HCT116 (cell line): Measurements from ENCODE around the gene CBFA2T3.

Experiments used
- CBX3 ChIP-seq: IDR thresholded peaks from 2 replicates; pipeline ENCODE4 v1.6.1; 2012; ENCODE audit warnings: low read depth
- CEBPB ChIP-seq: IDR thresholded peaks from 2 replicates; pipeline ENCODE4 v1.6.1; 2012; ENCODE audit warnings: low read depth
- EZH2 ChIP-seq: fragments of 200-600 bp; sonication (generic); IDR thresholded peaks from 2 replicates; pipeline ENCODE4 v1.6.1; 2017; ENCODE audit warnings: antibody characterized with exemption, mixed run types
- EZH2phosphoT487 ChIP-seq: fragments of 200-600 bp; IDR thresholded peaks from 2 replicates; pipeline ENCODE4 v1.6.1; 2018; ENCODE audit warnings: antibody characterized with exemption, borderline replicate concordance
- POLR2A ChIP-seq: IDR thresholded peaks from 2 replicates; pipeline ENCODE4 v1.7.0; 2011; ENCODE audit warnings: borderline replicate concordance; ENCODE audit not compliant: insufficient read depth, insufficient read length; ENCODE audit errors: extremely low read depth
- POLR2AphosphoS5 ChIP-seq: IDR thresholded peaks from 2 replicates; pipeline ENCODE4 v1.6.1; 2011; ENCODE audit warnings: mild to moderate bottlenecking, low read depth, low read length, moderate library complexity
- RAD21 ChIP-seq: IDR thresholded peaks from 2 replicates; pipeline ENCODE4 v1.6.1; 2012; ENCODE audit warnings: low read depth, mild to moderate bottlenecking
- SRF ChIP-seq: IDR thresholded peaks from 2 replicates; pipeline ENCODE4 v1.6.1; 2012; ENCODE audit warnings: low read depth
- TCF7L2 ChIP-seq: IDR thresholded peaks from 2 replicates; pipeline ENCODE4 v1.7.0; 2011; ENCODE audit warnings: borderline replicate concordance, inconsistent platforms; ENCODE audit not compliant: insufficient read depth, insufficient read length; ENCODE audit errors: extremely low read depth
- ZNF274 ChIP-seq: fragments of 200-500 bp; sonication (Bioruptor generic); IDR thresholded peaks from 2 replicates; pipeline ENCODE4 v1.6.1; 2014; ENCODE audit warnings: mild to moderate bottlenecking, low read depth, low read length, inconsistent platforms
- TF ChIP-seq, protein P1 (sequence below), 3 experiments: fragments of 200-600 bp in 1 of 3; sonication (generic) in 1 of 3; IDR thresholded peaks in 2 of 3; conservative IDR thresholded peaks in 1 of 3; 2 replicates each; pipeline ENCODE4 v1.5.1; 2012 to 2017; ENCODE audit warnings: low read depth in 2 of 3, low read length in 2 of 3, antibody characterized with exemption in 1 of 3, borderline replicate concordance in 1 of 3, control low read depth in 1 of 3, mild to moderate bottlenecking in 1 of 3, mixed read lengths in 1 of 3, mixed run types in 1 of 3, moderate library complexity in 1 of 3; ENCODE audit not compliant: insufficient read depth in 1 of 3
- TF ChIP-seq, protein P2 (sequence below): IDR thresholded peaks from 2 replicates; pipeline ENCODE4 v1.6.1; 2012; ENCODE audit warnings: low read depth

DNA sequence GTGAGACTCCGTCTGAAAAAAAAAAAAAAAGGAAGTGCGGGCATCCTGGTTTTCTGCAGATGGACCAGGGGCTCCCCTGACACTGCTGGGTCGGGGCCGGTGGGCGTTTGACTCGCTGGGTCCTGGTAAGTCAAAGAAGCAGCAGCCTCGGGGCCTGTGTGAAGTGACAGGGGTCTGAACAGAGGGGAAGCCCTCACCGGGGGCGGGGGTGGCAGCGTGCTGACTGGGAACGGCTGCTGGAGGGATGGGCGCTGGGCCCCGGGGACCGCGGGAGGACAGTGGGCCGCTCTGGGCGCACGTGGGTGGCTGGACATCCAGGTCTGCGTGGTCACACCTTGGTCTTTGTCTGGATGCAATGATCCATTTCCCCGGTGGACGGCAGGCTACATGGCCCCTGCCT, 128.4 kb downstream of the CBFA2T3 start:
- TF ChIP-seq, protein P1, sequence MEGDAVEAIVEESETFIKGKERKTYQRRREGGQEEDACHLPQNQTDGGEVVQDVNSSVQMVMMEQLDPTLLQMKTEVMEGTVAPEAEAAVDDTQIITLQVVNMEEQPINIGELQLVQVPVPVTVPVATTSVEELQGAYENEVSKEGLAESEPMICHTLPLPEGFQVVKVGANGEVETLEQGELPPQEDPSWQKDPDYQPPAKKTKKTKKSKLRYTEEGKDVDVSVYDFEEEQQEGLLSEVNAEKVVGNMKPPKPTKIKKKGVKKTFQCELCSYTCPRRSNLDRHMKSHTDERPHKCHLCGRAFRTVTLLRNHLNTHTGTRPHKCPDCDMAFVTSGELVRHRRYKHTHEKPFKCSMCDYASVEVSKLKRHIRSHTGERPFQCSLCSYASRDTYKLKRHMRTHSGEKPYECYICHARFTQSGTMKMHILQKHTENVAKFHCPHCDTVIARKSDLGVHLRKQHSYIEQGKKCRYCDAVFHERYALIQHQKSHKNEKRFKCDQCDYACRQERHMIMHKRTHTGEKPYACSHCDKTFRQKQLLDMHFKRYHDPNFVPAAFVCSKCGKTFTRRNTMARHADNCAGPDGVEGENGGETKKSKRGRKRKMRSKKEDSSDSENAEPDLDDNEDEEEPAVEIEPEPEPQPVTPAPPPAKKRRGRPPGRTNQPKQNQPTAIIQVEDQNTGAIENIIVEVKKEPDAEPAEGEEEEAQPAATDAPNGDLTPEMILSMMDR (IDR thresholded peaks at IDR 0.05 in 2 of 3, conservative IDR thresholded peaks at IDR 0.05 in 1 of 3; ENCODE audit: borderline replicate concordance in 1 of 3, insufficient read depth in 1 of 3, low read depth in 2 of 3, low read length in 2 of 3) = no peak
- TF ChIP-seq POLR2AphosphoS5 (no peak), EZH2phosphoT487 (no peak), CEBPB (no peak), RAD21 (no peak), POLR2A (no peak), EZH2 (no peak), TCF7L2 (no peak), CBX3 (no peak), SRF (no peak), ZNF274 (no peak)
- TF ChIP-seq, protein P2, sequence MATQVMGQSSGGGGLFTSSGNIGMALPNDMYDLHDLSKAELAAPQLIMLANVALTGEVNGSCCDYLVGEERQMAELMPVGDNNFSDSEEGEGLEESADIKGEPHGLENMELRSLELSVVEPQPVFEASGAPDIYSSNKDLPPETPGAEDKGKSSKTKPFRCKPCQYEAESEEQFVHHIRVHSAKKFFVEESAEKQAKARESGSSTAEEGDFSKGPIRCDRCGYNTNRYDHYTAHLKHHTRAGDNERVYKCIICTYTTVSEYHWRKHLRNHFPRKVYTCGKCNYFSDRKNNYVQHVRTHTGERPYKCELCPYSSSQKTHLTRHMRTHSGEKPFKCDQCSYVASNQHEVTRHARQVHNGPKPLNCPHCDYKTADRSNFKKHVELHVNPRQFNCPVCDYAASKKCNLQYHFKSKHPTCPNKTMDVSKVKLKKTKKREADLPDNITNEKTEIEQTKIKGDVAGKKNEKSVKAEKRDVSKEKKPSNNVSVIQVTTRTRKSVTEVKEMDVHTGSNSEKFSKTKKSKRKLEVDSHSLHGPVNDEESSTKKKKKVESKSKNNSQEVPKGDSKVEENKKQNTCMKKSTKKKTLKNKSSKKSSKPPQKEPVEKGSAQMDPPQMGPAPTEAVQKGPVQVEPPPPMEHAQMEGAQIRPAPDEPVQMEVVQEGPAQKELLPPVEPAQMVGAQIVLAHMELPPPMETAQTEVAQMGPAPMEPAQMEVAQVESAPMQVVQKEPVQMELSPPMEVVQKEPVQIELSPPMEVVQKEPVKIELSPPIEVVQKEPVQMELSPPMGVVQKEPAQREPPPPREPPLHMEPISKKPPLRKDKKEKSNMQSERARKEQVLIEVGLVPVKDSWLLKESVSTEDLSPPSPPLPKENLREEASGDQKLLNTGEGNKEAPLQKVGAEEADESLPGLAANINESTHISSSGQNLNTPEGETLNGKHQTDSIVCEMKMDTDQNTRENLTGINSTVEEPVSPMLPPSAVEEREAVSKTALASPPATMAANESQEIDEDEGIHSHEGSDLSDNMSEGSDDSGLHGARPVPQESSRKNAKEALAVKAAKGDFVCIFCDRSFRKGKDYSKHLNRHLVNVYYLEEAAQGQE = no peak
